Stimulated activated CD4-positive, alpha-beta T cell treated with anti-CD3 and anti-CD28 coated beads, Interleukin-15, amount 100 ng/mL, for 1 hour (primary cell): Measurements from ENCODE around the gene OR2AJ1.

Source experiments
- DNase-seq, 2 donors: peaks; one replicate each; pipeline ENCODE4 v3.0.0-alpha.2; 2020; ENCODE audit warnings: low read depth in 1 of 2, low spot score in 1 of 2

The OR2AJ1 gene

GRCh38 chr1:247924868-247925267, at the start of gene OR2AJ1:
TSS of gene OR2AJ1 (plus strand) at chr1:247924889. CDS start at chr1:247933769, 8,880 bp downstream.
- DNase-seq = no peak

GRCh38 chr1:247883346-247883745, 41.3 kb upstream of the OR2AJ1 start:
- no peak for DNase-seq

- DNase-seq = no peak
Measured at GRCh38 chr1:247884797-247885413, 39.8 kb upstream of the OR2AJ1 start.

- DNase-seq = no peak
Measured at GRCh38 chr1:247895163-247895637, 29.5 kb upstream of the OR2AJ1 start, which contains the start of gene OR2W3. TSS of gene OR2W3 (plus strand) at chr1:247895587. CDS start at chr1:247895587, 0 bp downstream.

- DNase-seq = no peak
Measured at GRCh38 chr1:247895976-247896375, 28.7 kb upstream of the OR2AJ1 start.

GRCh38 chr1:247904122-247904521, 20.6 kb upstream of the OR2AJ1 start:
- DNase-seq = no peak

GRCh38 chr1:247905181-247905580, 19.5 kb upstream of the OR2AJ1 start:
- no peak for DNase-seq

GRCh38 chr1:247905910-247906503, 18.7 kb upstream of the OR2AJ1 start:
- no peak for DNase-seq

- DNase-seq = no peak
Measured at GRCh38 chr1:247906504-247907047, 18.1 kb upstream of the OR2AJ1 start.

- DNase-seq = no peak
Measured at GRCh38 chr1:247908766-247909165, 15.9 kb upstream of the OR2AJ1 start.

GRCh38 chr1:247913786-247914185, 10.9 kb upstream of the OR2AJ1 start:
- no peak for DNase-seq

- no peak for DNase-seq
Measured at GRCh38 chr1:247914941-247915662, 9.6 kb upstream of the OR2AJ1 start.

GRCh38 chr1:247919952-247920351, 4.7 kb upstream of the OR2AJ1 start, which contains the start of gene OR2T8:
TSS of gene OR2T8 (plus strand) at chr1:247920252. CDS start at chr1:247921018, 766 bp downstream.
- no peak for DNase-seq

- DNase-seq = no peak
Measured at GRCh38 chr1:247923941-247924340, 748 bp upstream of the OR2AJ1 start.

GRCh38 chr1:247933989-247934388, 9.3 kb downstream of the OR2AJ1 start:
- no peak for DNase-seq

- no peak for DNase-seq
Measured at GRCh38 chr1:247935781-247936180, 11.1 kb downstream of the OR2AJ1 start.

GRCh38 chr1:247936415-247936814, 11.7 kb downstream of the OR2AJ1 start:
- no peak for DNase-seq

- DNase-seq = peak in 1 of 2 donors; percentile 89
Measured at GRCh38 chr1:247936965-247937734, 12.5 kb downstream of the OR2AJ1 start.

GRCh38 chr1:247942624-247943023, 17.9 kb downstream of the OR2AJ1 start:
- no peak for DNase-seq

- no peak for DNase-seq
Measured at GRCh38 chr1:247948558-247948957, 23.9 kb downstream of the OR2AJ1 start, which contains the start of gene OR2L8. TSS of gene OR2L8 (plus strand) at chr1:247948858. CDS start at chr1:247948858, 0 bp downstream.

- no peak for DNase-seq
Measured at GRCh38 chr1:247953408-247953807, 28.7 kb downstream of the OR2AJ1 start.
